ENCODE results near the gene RIMKLA. TPM values are rescaled to one million over a fixed set of nuclear protein-coding genes. Genes with fewer than 3 reads are reported as not detected.

Gene RIMKLA
- total RNA-seq, 1 donor from 2014 or later, result not detected

- no peak overlapping the region for H3K4me3 ChIP-seq (ENCODE audit: low read depth, low read length)
- no peak for FAIRE-seq
- no peaks in the 10 kb centered on the region for H3K36me3 ChIP-seq (ENCODE audit: control insufficient read depth, insufficient read depth, low read length)
- H3K27me3 ChIP-seq (ENCODE audit: control insufficient read depth, insufficient read depth, low read length), result peaks cover 8% of the 10 kb centered on the region
- DNase-seq (ENCODE audit: low read depth), result no peak
- no peak for TF ChIP-seq CTCF (IDR thresholded peaks at IDR 0.05; ENCODE audit: insufficient read depth, low read length, severe bottlenecking)
Observed at GRCh38 chr1:42381280-42381673, 685 bp downstream of the RIMKLA start.

DNA sequence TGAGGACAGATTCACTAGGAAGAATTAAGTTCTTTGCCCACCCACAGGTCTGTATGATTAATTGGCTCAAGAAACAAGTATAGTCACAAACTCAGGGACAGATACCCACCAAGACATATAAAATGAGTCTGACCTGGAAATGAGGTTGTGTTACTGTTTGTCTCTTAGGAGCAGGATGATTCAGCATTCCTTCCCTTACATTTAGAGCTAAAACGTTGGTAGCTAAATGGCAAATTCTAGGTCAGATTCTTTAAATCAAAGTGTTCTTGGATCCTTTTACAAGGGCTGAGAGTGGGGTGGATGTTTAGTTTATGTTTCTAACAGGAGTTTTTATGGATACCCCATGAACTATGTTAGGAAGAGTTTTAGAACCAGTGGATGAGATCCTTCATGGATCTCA, 4.7 kb downstream of the RIMKLA start:
- FAIRE-seq (no peak), DNase-seq (ENCODE audit: low read depth) (peak; percentile 10)
- TF ChIP-seq CTCF (IDR thresholded peaks at IDR 0.05; ENCODE audit: insufficient read depth, low read length, severe bottlenecking), result no peak
- Histone ChIP-seq H3K4me3 (ENCODE audit: low read depth, low read length) (no peak overlapping the region), H3K27me3 (ENCODE audit: control insufficient read depth, insufficient read depth, low read length) (peaks cover 4% of the 10 kb centered on the region), H3K36me3 (ENCODE audit: control insufficient read depth, insufficient read depth, low read length) (no peaks in the 10 kb centered on the region)

GRCh38 chr1:42386051-42386450, 5.5 kb downstream of the RIMKLA start:
- no peak for TF ChIP-seq CTCF (IDR thresholded peaks at IDR 0.05; ENCODE audit: insufficient read depth, low read length, severe bottlenecking)
- H3K36me3 ChIP-seq (ENCODE audit: control insufficient read depth, insufficient read depth, low read length), result no peaks in the 10 kb centered on the region
- no peak overlapping the region for H3K4me3 ChIP-seq (ENCODE audit: low read depth, low read length)
- FAIRE-seq (no peak), DNase-seq (ENCODE audit: low read depth) (no peak)
- H3K27me3 ChIP-seq (ENCODE audit: control insufficient read depth, insufficient read depth, low read length), result peaks cover 4% of the 10 kb centered on the region

DNA sequence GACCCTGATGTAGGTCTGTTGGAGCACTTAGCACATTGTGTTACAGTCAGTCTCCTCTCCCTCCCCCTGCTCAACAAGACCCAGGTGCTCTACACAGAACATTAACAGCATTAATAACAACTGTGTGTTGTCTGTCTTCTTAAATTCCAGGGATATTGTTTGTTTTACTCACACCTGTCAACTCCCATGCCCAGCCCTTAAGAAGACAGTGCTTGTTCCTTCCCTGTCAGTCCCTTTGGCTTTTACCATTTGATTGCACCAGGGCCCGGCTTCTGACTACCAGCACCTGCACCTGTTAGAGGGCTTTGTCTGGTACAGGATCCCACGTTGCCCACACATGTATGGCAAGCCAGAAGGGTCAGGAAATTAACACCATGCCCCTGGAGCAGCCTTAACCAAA, 11.7 kb downstream of the RIMKLA start:
- TF ChIP-seq CTCF (IDR thresholded peaks at IDR 0.05; ENCODE audit: insufficient read depth, low read length, severe bottlenecking), result no peak
- no peak overlapping the region for H3K4me3 ChIP-seq (ENCODE audit: low read depth, low read length)
- no peak for FAIRE-seq

GRCh38 chr1:42392967-42393848, 12.6 kb downstream of the RIMKLA start:
- Histone ChIP-seq H3K4me3 (ENCODE audit: low read depth, low read length) (no peak overlapping the region), H3K36me3 (ENCODE audit: control insufficient read depth, insufficient read depth, low read length) (no peaks in the 10 kb centered on the region), H3K27me3 (ENCODE audit: control insufficient read depth, insufficient read depth, low read length) (peaks cover 2% of the 10 kb centered on the region)
- DNase-seq (ENCODE audit: low read depth), result no peak
- FAIRE-seq, result no peak
- TF ChIP-seq CTCF (IDR thresholded peaks at IDR 0.05; ENCODE audit: insufficient read depth, low read length, severe bottlenecking), result no peak

More for the DNA sequence above, 11.7 kb downstream of the RIMKLA start:
- Histone ChIP-seq H3K27me3 (ENCODE audit: control insufficient read depth, insufficient read depth, low read length) (peaks cover 2% of the 10 kb centered on the region), H3K36me3 (ENCODE audit: control insufficient read depth, insufficient read depth, low read length) (no peaks in the 10 kb centered on the region)
- DNase-seq (ENCODE audit: low read depth), result no peak
